BJ (cell line): ENCODE measurements around the gene KPNA2. TPM values are rescaled to one million over a fixed set of nuclear protein-coding genes. Genes with fewer than 3 reads are reported as not detected.
A peak's percentile ranks its signal among the peaks of the same experiment; 100 is the strongest.
"Not testable (repeated sequence)": the region's sequence is repeated elsewhere in the genome, so short reads cannot be mapped to it uniquely, and the experiment has no call there.

ENCODE experiments used
- CTCF ChIA-PET: fragments of 350-600 bp; formaldehyde crosslinking; extraction: SDS; loops from one replicate; lab custom pipeline; 2021; ENCODE audit warnings: antibody characterized with exemption, inconsistent platforms; lab: Yijun Ruan, JAX
- POLR2A ChIA-PET: fragments of 300-600 bp; sonication (Branson Sonifier 250); formaldehyde crosslinking; extraction: SDS; loops from one replicate; lab custom pipeline; 2021; ENCODE audit warnings: antibody characterized with exemption; lab: Charles Lee
- DNase-seq: peaks from one replicate; pipeline ENCODE4 v3.0.0-alpha.2; 2011; ENCODE audit warnings: low read depth
- H3K27me3 ChIP-seq: 2 replicates; pipeline ENCODE4 v1.6.0; 2011; ENCODE audit warnings: low read length; ENCODE audit not compliant: control insufficient read depth, insufficient read depth
- H3K36me3 ChIP-seq: 2 replicates; pipeline ENCODE4 v1.5.1; 2011; ENCODE audit warnings: low read length; ENCODE audit not compliant: control insufficient read depth, insufficient read depth
- H3K4me3 ChIP-seq: 2 replicates; pipeline ENCODE4 v1.5.1; 2011; ENCODE audit warnings: low read depth, mild to moderate bottlenecking, control low read depth, low read length
- CTCF ChIP-seq: IDR thresholded peaks from 2 replicates; pipeline ENCODE4 v1.5.1; 2011; ENCODE audit warnings: low read depth, mild to moderate bottlenecking, control low read depth, inconsistent platforms, low read length, moderate library complexity; ENCODE audit not compliant: insufficient read depth
- polyA plus RNA-seq: library from polyadenylated mRNA; depleted of rRNA; stranded (reverse); fragments of >200 nt; gene quantifications from 2 replicates; pipeline ENCODE4 v1.2.3, GENCODE V29; 2011

The KPNA2 gene
- polyA plus RNA-seq, 1 experiment = 165 TPM

DNA sequence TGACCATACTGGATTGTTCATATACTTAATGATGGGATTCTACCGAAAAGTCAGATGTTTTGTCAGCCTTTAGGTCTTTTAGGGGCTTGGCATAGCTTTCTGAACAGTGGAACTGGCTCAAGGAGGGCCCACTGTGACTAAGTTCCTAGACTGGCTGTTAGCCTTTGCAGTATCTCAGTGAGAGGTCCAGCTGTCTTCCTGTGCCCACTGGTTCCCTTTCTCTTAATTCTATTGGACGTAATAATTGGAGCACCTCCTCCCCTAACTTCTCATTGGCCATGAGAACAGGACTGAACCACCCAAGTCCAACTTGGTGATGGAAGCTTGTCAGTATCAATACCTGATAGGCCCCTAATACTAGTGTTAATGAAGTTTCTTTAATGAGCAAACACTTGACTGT lies 13.5 kb downstream of the KPNA2 start:
- Histone ChIP-seq H3K36me3 (peaks cover 2% of the 10 kb centered on the region; the same call in 1 of the 2 replicates), H3K4me3 (no peak overlapping the region), H3K27me3 (no peaks in the 10 kb centered on the region)
- DNase-seq = no peak
- POLR2A ChIA-PET = no interaction called here
- TF ChIP-seq CTCF = no peak
- CTCF ChIA-PET = interaction anchor here (0.7 to 1.5 kb wide), 3 partner anchors 8 to 142 kb away, joined by 3 to 5 read pairs (median 3); no protein-coding TSS in a partner anchor

DNA sequence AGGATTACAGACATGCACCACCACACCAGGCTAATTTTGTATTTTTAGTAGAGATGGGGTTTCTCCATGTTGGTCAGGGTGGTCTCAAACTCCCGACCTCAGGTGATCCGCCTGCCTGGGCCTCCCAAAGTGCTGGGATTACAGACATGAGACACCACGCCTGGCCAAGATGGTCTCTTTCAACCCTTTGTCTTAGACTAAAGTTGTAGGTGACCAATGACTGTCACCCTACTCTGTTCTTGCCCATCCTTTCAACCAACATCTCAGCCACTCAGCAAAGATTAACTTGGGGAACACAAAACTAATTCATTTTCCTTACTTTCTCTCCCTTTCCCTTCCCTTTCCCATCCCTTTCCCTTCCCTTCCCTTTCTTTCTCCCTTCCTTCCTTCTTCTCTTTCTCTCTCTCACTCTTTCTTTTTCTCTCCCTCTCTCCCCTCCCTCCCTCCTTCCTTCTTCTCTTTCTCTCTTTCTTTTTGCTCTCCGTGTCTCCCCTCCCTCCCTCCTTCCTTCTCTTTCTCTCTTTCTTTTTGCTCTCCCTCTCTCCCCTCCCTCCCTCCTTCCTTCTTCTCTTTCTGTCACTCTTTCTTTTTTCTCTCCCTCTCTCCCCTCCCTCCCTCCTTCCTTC lies 14.4 kb downstream of the KPNA2 start:
- H3K36me3 ChIP-seq, H3K27me3 ChIP-seq, H3K4me3 ChIP-seq, DNase-seq, POLR2A ChIA-PET: not testable (repeated sequence)
- CTCF ChIA-PET = interaction anchor here (0.6 to 1.5 kb wide), 2 partner anchors 13 to 152 kb away, joined by 4 to 5 read pairs; no protein-coding TSS in a partner anchor

DNA sequence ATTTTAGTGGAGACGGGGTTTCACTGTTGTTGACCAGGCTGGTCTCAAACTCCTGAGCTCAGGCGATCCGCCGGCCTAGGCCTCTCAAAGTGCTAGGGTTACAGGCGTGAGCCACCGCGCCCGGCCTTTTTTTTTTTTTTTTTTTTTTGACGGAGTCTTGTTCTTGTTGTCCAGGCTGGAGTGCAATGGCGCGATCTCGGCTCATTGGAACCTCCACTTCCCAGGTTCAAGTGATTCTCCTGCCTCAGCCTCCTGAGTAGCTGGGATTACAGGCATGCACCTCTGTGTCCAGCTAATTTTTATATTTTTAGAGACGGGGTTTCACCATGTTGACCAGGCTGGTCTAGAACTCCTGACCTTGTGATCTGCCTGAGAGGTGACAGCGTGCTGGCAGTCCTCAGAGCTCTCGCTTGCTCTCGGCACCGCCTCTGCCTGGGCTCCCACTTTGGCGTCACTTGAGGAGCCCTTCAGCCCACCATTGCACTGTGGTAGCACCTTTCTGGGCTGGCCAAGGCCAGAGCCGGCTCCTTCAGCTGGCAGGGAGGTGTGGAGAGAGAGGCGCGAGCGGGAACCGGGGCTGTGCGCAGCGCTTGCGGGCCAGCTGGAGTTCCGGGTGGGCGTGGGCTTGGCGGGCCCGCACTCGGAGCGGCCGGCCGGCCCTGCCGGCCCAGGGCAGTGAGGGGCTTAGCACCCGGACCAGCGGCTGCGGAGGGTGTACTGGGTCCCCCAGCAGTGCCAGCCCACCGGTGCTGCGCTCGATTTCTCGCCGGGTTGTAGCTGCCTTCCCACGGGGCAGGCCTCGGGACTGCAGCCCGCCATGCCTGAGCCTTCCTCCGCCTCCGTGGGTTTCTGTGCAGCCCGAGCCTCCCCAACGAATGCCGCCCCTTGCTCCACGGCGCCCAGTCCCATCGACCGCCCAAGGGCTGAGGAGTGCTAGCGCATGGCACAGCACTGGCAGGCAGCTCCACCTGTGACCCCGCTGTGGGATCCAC lies 16.1 kb downstream of the KPNA2 start:
- DNase-seq, CTCF ChIA-PET, H3K36me3 ChIP-seq, H3K4me3 ChIP-seq, H3K27me3 ChIP-seq, POLR2A ChIA-PET: not testable (repeated sequence)

GRCh38 chr17:68052810-68053209 lies 17.3 kb downstream of the KPNA2 start:
- CTCF ChIA-PET = interaction anchor here (1.6 to 2.1 kb wide), 2 partner anchors 33 to 120 kb away, joined by 4 to 6 read pairs; no protein-coding TSS in a partner anchor
- no peak for TF ChIP-seq CTCF
- H3K36me3 ChIP-seq = no peaks in the 10 kb centered on the region
- DNase-seq = no peak
- H3K27me3 ChIP-seq = no peaks in the 10 kb centered on the region
- POLR2A ChIA-PET = no interaction called here
- no peak overlapping the region for H3K4me3 ChIP-seq

DNA sequence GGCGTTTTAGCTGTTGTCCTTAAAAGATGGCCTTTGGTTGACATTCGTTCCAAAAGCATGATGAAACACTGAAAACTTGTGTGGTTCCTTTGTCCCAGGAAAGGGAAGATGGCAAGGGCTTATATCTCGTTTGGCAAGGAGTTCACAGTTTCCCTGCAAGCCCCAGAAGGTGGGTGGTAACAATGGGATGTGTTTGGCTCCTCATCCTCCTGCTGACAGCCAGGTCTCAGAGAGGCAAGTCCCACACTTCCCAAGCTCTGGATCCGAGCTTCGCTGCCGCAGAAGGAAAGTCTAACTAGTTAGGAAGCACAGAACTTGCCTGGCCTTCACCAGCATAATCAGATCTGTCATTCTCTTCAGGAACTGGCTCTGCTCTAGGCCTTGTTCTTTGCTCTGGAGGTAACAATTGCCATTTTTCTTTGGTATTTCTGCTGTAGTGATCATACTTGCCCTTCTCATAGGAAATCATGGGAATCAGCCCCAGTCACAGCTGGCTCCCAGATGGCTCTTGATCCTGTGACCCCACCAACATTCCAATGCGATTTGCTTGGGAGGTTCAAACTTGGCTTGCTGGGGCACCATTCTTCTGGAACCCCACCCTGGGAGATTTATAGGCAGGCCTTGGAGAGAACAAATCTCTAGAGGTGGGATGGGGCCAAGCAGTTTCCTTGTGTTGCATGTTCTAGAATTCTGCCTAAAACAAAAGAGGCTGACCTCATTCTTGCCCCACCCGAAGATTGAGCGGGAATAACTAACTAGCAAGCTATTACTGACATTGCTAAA lies 17.9 kb downstream of the KPNA2 start:
- no peak for TF ChIP-seq CTCF
- H3K36me3 ChIP-seq = no peaks in the 10 kb centered on the region
- H3K4me3 ChIP-seq = no peak overlapping the region
- POLR2A ChIA-PET = no interaction called here
- CTCF ChIA-PET = interaction anchor here (1.6 to 2.1 kb wide), 2 partner anchors 34 to 119 kb away, joined by 4 to 6 read pairs; no protein-coding TSS in a partner anchor
- H3K27me3 ChIP-seq = no peaks in the 10 kb centered on the region
- DNase-seq = peak; percentile 86
